Measurements from ENCODE around the gene C1orf35. TPM values are rescaled to one million over a fixed set of nuclear protein-coding genes. Genes with fewer than 3 reads are reported as not detected.
A peak's percentile ranks its signal among the peaks of the same experiment; 100 is the strongest.

The C1orf35 gene
- polyA plus RNA-seq (2011; rRNA removed), result 4.2 and 6.2 TPM in 2 replicates
- 0.87 and 1.4 TPM in 2 replicates for polyA minus RNA-seq (2011; rRNA and poly(A)+ RNA removed)

- Histone ChIP-seq H3K27me3 (ENCODE audit: control insufficient read depth, insufficient read depth, low read length) (no peaks in the 10 kb centered on the region), H3K36me3 (ENCODE audit: control insufficient read depth, insufficient read depth, low read length) (peaks cover 31% of the 10 kb centered on the region), H3K4me3 (ENCODE audit: low read depth, low read length) (peak within 1 kb of the TSS; percentile 97)
- CTCF ChIA-PET, result no interaction called here
- TF ChIP-seq, protein P1, sequence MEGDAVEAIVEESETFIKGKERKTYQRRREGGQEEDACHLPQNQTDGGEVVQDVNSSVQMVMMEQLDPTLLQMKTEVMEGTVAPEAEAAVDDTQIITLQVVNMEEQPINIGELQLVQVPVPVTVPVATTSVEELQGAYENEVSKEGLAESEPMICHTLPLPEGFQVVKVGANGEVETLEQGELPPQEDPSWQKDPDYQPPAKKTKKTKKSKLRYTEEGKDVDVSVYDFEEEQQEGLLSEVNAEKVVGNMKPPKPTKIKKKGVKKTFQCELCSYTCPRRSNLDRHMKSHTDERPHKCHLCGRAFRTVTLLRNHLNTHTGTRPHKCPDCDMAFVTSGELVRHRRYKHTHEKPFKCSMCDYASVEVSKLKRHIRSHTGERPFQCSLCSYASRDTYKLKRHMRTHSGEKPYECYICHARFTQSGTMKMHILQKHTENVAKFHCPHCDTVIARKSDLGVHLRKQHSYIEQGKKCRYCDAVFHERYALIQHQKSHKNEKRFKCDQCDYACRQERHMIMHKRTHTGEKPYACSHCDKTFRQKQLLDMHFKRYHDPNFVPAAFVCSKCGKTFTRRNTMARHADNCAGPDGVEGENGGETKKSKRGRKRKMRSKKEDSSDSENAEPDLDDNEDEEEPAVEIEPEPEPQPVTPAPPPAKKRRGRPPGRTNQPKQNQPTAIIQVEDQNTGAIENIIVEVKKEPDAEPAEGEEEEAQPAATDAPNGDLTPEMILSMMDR (IDR thresholded peaks at IDR 0.05; ENCODE audit: insufficient read depth, low read depth, low read length), result no peak
- POLR2A ChIA-PET, result no interaction called here
- peak; percentile 39 for DNase-seq (ENCODE audit: low read depth)
These were observed at the start of gene C1orf35 for GRCh38 chr1:228102791-228103620. Gene C1orf35 (minus strand): TSS chr1:228103325. CDS start chr1:228103227, 98 bp downstream.

- H3K4me3 ChIP-seq (ENCODE audit: low read depth, low read length), result no peak overlapping the region
- POLR2A ChIA-PET, result no interaction called here
- H3K36me3 ChIP-seq (ENCODE audit: control insufficient read depth, insufficient read depth, low read length), result peaks cover 7% of the 10 kb centered on the region
- CTCF ChIA-PET, result interaction anchor here (1.6 to 3.2 kb wide), 2 partner anchors 12 to 347 kb away, joined by 4 to 12 read pairs; partner anchors contain the start of gene IBA57
- TF ChIP-seq, protein P1 (IDR thresholded peaks at IDR 0.05; ENCODE audit: insufficient read depth, low read depth, low read length), result no peak
- no peak for DNase-seq (ENCODE audit: low read depth)
- H3K27me3 ChIP-seq (ENCODE audit: control insufficient read depth, insufficient read depth, low read length), result no peaks in the 10 kb centered on the region
These were observed 49.8 kb upstream of the C1orf35 start for GRCh38 chr1:228152918-228153258.

DNA sequence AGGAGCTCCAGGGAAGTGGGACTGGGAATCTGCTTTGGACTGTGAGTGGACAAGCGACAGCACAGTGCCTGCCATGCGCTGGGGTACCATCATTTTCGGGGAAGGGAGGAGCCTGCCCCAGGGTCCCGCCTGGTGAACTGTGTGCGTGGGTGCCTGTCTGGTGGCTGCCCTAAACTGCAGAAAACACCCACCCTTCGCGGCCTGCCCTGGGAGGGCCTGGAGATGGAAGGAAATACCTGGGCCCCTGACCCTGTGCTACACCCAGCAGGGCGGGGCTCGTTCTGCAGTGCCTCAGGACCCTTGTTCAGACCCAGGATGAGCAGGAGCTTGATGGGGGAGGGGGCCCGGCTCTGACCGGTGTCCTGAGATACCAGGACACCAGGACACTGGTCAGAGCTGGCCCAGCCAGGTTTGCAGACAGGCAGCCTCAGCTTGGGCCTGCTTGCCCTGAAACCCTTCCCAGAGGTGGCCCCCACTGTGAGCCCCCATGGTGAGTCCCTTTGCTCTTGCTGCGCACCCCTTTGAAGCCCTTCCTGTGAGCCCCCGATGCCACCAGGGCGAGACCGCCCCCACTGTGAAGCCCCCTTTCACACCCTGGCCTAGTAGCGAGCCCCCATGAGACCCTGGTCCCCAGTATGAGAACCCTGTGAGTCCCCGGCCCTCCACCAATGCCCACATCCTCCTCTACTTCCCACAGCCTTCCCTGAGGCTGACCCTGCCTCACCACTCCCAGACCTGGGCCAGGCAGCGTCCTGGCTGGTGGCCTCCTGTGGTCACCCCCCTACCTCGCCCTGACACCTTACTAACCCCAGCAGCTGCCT, 49.2 kb upstream of the C1orf35 start:
- H3K36me3 ChIP-seq (ENCODE audit: control insufficient read depth, insufficient read depth, low read length), result peaks cover 9% of the 10 kb centered on the region
- POLR2A ChIA-PET, result no interaction called here
- no peak overlapping the region for H3K4me3 ChIP-seq (ENCODE audit: low read depth, low read length)
- DNase-seq (ENCODE audit: low read depth), result no peak
- TF ChIP-seq, protein P1 (IDR thresholded peaks at IDR 0.05; ENCODE audit: insufficient read depth, low read depth, low read length), result no peak
- CTCF ChIA-PET, result interaction anchor here (1.2 to 3.2 kb wide), 4 partner anchors 12 to 348 kb away, joined by 3 to 12 read pairs (median 4); partner anchors contain the start of genes GUK1 and IBA57
- no peaks in the 10 kb centered on the region for H3K27me3 ChIP-seq (ENCODE audit: control insufficient read depth, insufficient read depth, low read length)

DNA sequence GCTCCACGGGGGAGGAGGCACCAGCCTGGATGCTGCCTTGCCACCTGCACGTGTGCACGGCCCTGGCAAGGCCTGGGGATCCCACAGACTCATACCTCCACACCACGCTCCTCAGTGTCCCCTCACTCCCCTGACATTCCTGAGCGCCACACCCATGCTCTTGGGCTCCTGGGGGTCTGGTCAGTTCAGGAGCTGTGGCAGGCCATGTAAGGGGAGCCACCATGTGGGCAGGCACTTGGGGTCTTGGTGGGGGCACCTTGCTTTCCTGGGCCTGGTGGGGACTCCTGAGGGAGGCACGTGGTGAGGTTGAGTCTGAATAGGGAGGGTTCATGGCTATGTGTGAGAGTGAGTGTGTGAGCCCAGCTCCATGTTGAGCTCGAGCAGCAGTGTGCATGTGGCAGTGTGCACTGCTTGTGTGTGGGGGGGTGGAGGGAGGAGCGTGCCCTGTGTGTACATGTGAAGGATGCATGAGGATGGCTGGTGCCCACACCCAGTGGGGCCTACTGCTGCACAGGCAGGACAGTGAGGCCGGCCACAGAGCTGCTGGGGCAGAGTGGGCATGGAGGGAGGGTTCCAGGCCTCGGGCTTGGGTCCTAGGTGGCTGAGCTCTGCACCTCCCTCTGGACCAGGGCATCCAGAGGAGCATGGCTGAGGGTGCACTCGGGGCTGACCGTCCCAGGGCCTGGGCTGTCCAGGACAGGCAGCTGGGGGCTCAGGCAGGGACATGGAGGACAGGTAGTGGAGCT, 48.2 kb upstream of the C1orf35 start:
- no peak overlapping the region for H3K4me3 ChIP-seq (ENCODE audit: low read depth, low read length)
- H3K36me3 ChIP-seq (ENCODE audit: control insufficient read depth, insufficient read depth, low read length), result peaks cover 14% of the 10 kb centered on the region
- TF ChIP-seq, protein P1 (IDR thresholded peaks at IDR 0.05; ENCODE audit: insufficient read depth, low read depth, low read length), result no peak
- ChIA-PET POLR2A (no interaction called here), CTCF (interaction anchor here (0.8 to 3.2 kb wide), 5 partner anchors 10 to 21 kb away, joined by 3 to 12 read pairs (median 4); partner anchors contain the start of genes GUK1 and IBA57)
- DNase-seq (ENCODE audit: low read depth), result no peak
- no peaks in the 10 kb centered on the region for H3K27me3 ChIP-seq (ENCODE audit: control insufficient read depth, insufficient read depth, low read length)

Data from BJ (cell line).